Hematopoietic multipotent progenitor cell treated with erythropoietin and hydrocortisone succinate and interleukin-3 and kit ligand, for 17 days (in vitro differentiated cells): ENCODE measurements around the gene CTNNBL1.

ENCODE experiments used
- DNase-seq: peaks from one replicate; pipeline ENCODE4 v3.0.0-alpha.2; 2015; ENCODE audit warnings: low spot score

The CTNNBL1 gene

GRCh38 chr20:37880726-37881591, 187.1 kb downstream of the CTNNBL1 start:
- no peak for DNase-seq

- no peak for DNase-seq
Measured at GRCh38 chr20:37881601-37882343, 187.9 kb downstream of the CTNNBL1 start.

DNA sequence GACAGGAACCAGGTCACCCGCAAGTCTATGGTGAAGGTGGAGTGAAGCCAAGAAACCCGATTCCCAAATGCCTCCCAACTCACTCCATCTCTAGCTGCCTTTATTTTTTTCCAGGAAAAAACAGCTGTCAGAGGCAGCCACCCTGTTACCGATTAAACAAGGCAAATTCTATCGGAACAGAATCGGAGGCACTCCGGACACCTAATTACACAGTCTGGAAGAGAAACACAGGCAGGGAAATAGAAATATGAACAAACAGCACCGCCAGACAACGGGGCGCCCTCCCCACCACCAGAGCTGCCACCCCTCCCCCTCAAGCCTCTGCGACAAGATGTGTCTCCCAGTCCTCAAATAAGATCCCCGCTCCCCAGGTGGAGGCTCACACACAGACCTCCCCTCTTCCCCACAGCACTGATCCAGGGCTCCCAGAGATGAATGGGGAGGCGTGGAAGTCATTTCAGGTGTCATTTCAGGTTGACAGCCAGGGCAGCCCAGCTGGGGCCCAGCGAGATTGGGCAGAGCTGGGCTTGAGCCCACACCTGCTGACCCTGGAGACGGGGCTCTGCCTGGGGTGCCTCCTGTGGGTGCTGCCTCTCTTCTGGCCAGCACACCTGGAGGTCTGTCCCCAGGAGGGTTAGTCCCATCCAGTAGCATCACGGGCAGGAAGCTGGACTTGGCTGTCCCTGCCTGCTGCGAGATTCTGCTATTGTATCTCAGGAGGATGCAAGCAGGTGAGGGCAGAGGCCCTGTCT, 189.3 kb downstream of the CTNNBL1 start:
- no peak for DNase-seq

GRCh38 chr20:37885042-37885441, 191.2 kb downstream of the CTNNBL1 start:
- DNase-seq: no peak

DNA sequence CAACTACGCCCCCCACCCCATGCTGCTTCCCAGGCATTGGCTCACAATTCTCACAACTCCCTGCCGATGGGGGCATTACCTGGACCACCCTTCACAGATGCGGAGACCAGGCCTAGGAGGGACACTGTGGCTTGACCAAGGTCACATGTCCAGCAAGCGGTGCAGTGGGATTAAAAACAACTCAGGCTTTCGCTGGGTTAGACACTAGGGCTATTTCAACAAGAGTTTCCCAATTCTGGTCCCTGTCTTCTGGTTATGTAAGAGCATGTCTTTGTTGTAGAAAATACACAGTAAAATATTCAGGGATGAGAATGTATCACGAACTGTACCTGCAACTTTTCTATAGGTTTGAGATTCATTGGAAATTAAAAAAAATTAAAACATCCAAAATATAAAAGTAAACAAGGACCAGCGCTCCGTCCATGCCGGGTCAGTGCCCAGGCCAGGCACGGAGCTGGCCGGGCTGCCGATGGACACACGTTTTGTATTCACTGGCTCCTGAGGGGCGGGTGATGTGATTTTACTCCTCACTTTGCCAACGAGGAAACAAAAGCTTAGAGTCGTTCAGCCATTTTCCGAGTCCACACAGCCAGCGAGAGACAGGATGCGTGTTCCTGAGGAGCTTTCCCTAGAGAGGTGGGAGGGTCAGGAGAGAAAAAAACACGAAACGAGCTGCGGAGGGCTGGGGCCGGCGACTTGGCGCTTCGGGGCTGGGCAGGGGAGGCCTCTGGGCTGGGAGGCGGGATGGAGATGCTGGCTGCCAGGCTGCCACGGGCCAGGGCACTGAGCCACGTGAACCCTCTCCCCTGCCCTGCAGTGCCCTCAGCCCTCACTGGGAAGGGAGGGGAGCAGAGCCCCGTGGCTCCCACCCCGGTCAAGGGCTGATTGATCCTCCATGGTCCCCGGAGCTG, 192.0 kb downstream of the CTNNBL1 start:
- no peak for DNase-seq

- peak; percentile 8 for DNase-seq
Measured at GRCh38 chr20:37886851-37887297, 193.0 kb downstream of the CTNNBL1 start.

- no peak for DNase-seq
Measured at GRCh38 chr20:37888641-37889040, 194.8 kb downstream of the CTNNBL1 start.

DNA sequence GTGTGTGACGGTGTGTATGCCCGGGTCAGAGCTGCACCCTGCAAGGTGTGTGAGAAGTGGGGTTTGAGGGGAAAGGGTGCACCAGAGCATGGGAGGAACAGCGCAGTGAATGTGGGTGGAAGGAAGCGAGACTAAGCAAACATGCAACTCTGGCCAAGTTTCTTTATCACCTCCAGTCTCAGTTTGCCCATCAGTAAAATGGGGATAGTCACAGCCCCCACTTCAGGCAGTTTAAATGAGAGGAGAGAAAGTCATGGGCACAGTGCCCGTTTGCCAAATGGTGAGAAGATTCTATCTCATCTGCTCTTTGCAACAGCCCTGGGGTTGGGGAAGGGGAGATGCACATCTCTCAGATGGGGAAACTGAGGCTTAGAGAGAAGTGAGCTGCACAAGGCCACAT, 196.3 kb downstream of the CTNNBL1 start:
- no peak for DNase-seq

DNA sequence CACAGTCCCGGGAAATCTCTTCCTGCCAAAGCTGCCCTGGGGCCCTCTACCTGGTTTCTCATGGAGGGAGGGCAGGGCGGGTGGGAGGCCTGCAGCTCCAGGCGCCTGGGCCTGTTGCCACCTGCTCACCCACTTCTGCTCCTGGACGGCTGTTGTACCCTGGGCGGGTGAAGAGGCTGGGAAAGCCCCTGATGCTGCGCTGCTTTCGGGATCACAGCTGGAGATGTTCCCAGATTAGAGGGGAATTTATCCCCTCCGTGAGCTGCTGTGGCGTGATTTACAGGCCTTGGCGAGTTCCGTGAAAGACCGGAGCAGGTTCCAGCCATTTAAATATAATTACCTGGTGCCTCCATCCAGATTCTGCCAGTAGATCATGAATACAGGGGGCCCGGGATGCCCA, 196.8 kb downstream of the CTNNBL1 start:
- no peak for DNase-seq

DNA sequence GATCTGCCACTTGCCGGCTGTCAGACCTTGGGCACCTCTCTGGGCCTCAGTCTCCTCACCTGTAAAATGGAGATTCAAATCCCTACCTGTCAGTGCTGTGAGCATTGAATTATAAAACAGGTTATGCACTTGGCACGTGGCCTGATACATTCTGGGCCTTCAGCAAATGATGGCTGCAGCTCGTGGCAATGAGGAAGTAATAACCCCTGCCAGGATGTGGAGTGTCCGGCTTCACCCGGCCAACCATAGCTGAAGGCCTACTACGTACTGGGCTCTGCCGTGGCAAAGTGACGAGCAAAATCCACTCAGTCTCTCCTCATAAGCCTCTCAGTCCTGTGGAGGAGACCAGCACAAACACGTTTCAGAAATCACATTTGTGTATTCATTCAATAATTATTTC, 198.2 kb downstream of the CTNNBL1 start:
- no peak for DNase-seq

- no peak for DNase-seq
Measured at GRCh38 chr20:37893566-37894241, 199.9 kb downstream of the CTNNBL1 start.

DNA sequence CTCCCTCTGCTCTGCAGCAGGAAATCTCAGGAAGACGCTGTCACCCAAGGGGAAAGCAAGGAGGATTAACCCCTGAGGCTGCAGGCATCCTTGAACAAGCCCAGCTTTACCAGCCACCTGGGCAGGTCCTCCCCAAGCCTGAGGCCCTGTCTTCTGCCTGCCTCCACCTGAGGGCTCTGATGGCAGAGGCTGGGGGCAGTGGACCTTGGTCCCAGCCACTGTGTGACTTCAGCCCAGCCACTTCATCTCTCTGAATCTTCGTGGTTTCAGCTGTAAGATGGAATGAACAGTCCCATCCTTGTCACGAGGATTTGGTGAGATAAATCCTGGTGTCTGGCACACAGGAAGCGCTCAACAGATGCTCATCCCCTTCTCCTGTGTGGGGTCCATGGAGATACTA, 200.6 kb downstream of the CTNNBL1 start:
- DNase-seq: no peak

DNA sequence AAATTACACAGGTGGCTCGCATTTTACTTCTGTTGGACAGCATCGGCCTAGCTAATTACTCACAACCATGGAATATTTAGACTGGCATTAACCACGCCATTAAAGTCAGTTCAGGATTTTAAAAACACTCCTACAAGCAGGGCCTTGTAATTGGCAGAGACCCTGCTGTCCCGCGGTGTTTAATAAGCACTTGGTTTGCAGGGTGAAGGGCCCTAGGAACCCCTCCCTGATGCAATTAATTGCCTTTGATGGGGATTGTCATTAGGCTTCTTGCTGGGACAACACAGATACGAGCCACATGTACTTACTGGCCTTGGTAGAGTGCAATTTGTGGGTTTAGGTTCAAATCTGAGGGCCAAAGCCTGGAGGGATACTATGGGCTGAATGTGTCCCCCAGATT, 201.3 kb downstream of the CTNNBL1 start:
- no peak for DNase-seq

DNA sequence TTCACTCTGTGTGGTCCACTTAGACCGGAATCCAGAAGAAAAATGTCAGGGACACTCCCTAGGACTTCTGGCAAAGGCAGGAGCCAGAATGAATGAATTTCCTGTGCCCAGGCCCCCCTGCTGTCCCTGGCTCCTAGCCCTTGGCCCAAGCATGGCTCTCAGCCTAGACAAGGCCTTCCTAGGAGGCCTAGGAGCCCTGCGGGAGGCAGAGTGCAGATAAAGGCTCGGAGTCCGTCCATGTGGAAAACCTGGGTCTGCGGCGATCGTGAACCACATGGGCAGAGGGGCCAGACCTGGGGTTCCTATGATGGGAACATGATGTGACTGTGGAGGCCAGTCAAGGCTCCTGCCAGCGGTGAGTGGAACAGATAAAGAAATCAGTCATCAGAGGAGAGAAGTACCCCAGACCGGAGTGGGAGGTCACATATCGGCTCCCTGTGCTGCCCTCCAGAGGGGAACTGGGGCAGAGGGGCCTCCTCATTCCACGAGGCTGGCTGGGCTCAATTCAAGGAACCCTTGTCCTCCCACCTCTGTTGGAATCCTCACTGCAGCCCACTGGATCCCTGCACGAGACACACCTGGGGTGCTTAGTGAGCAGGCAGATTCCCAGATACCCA, 203.2 kb downstream of the CTNNBL1 start:
- DNase-seq: no peak

DNA sequence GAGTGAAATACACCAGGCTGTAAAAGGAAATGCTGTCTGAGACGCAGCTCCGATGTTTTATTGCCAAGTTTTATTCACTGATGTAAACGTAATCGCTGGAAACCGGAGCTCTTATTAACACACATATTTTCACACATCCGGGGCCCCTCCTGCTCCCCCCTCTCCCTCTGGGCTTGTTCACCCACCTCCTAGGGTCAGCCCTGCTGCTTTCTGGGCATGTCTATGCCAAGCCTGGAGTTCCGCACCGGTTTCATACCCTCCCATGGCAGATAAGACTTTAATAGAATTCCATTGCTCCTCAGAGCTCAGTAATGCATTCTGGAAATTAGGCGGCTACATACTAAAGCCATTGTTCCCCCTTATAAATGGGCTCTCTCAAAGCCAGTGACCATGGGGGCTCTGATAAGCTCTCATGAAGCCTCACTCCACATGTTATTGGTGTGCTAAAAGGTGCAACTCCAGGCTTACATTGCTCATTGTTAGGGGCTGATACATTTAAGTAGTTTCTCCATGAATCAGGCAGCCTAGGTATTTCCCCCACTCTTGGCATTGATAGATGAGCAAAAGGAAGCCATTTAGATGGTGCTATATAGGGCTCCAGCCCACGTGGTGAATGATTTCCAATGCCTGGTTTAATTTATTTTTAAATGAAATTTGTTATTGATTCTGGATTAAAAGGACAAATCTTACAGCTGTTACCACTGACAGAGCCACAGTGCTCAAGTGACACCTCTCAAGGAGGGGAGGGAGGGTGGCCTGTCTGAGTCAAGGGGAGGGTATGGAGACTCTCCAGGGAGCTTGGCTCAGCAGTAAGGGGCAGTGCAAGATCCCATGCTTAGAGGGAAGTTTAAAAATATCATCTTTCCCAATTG, 204.6 kb downstream of the CTNNBL1 start:
- no peak for DNase-seq

- DNase-seq: no peak
Measured at GRCh38 chr20:37899105-37900045, 205.5 kb downstream of the CTNNBL1 start.

DNA sequence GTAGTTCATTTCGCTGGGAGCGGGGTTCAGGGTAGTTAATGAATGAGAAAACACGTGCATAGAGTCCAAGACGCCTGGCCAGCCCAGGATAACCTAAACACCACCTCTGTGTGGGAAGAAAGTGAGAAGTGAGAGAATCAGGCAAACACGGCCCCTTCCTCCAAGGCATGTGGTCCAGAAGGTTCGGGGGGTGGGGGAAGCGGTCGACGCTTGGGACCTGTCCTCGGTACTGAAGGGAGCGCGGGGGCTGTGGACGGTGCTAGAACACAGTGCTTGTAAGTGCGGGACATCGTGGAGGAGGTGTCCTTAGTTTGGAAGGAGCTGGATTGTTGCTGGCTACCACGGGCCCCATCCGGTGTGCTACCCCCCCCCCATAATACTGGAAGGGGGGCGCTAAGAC, 207.4 kb downstream of the CTNNBL1 start:
- DNase-seq: no peak
